Measurements from ENCODE around the gene CTXN1.
A peak's percentile ranks its signal among the peaks of the same experiment; 100 is the strongest.

DNA sequence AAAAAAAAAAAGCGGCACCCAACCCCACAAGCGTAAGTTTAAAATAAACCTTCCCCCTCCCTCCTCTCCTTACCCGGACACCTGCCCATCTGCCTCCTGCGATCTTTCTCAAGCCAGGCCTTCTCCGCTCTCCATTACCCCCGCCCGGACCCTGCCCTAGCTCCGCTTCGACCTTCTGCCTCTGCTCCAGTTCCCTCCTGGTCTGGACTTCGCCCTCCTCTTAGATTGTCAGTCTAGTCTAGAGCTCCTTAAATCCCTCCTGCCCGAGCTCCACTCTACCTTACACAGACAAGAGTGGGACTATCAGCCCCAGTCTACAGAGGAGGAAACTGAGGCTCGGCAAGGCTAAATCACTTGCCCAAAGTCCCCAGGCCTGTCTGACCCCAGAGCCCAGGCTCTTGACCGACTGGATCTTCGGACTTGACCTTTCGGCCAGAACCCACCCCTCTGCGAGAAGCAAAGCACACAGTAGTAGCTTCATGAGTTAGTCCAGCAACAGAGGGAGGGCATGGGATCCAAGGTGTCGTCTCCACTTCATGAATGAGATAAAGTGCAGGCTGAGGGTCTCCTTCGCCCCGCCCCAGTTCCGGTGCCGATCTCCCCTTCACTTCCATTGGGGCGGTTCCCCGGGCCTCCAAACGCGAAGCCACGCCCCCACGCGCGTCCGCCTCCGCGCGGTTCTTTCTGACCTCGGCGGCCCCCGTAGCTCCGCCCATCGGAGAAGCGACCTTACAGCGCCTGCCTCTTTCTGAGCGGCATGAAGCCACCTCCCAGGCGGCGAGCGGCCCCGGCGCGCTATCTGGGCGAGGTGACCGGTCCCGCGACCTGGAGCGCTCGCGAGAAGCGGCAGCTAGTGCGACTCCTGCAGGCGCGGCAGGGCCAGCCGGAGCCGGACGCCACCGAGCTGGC, 6.1 kb downstream of the CTXN1 start, which contains the start of gene SNAPC2:
- TF ChIP-seq, protein P1, sequence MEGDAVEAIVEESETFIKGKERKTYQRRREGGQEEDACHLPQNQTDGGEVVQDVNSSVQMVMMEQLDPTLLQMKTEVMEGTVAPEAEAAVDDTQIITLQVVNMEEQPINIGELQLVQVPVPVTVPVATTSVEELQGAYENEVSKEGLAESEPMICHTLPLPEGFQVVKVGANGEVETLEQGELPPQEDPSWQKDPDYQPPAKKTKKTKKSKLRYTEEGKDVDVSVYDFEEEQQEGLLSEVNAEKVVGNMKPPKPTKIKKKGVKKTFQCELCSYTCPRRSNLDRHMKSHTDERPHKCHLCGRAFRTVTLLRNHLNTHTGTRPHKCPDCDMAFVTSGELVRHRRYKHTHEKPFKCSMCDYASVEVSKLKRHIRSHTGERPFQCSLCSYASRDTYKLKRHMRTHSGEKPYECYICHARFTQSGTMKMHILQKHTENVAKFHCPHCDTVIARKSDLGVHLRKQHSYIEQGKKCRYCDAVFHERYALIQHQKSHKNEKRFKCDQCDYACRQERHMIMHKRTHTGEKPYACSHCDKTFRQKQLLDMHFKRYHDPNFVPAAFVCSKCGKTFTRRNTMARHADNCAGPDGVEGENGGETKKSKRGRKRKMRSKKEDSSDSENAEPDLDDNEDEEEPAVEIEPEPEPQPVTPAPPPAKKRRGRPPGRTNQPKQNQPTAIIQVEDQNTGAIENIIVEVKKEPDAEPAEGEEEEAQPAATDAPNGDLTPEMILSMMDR (IDR thresholded peaks at IDR 0.05), result peak in 1 of 6 experiments; percentile 16
- peak in 1 of 2 donors; percentile 63 for TF ChIP-seq POLR2A (IDR thresholded peaks at IDR 0.05)

Measured in thyroid gland (tissue), 4 donors.